ENCODE data around the gene SPNS1. TPM values are rescaled to one million over a fixed set of nuclear protein-coding genes. Genes with fewer than 3 reads are reported as not detected.
"Not testable (repeated sequence)": the region's sequence is repeated elsewhere in the genome, so short reads cannot be mapped to it uniquely, and the experiment has no call there.

Gene SPNS1
- total and polyA plus RNA-seq, 2 donors = 16.1 to 37.1 TPM

DNA sequence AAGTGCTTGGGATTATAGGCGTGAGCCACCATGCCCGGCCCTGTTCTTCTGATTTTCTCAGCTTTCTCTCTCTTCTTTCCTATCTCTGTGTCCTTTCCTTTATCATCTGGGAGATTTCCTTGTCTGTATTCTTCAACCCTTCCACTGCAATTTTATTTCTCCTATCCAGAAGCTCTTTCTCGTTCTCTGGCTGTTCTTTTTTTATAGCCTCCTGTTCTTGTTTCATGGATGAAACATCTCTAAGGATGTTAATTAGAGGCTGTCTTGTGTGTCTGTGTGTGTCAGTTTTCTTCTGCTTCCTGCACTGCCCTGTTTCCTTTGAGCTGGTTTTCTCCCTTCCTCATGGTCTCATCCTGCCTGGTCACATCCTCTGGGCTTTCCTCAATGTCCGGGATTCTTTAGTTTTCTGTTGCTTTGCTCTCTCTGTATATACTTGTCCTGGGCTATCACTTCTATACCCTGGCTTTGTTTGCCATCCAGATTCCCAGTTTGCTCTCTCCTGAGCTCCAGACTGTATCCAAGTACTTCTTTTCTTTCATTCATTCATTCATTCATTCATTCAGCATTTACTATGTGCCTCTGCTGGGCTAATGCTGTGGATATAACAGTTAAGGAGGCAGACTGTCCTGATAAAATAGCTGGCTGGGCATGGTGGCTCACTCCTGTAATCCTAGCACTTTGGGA, 12.7 kb downstream of the SPNS1 start:
- 92% methylated on average over 4 of the region's 4 CpGs for WGBS

DNA sequence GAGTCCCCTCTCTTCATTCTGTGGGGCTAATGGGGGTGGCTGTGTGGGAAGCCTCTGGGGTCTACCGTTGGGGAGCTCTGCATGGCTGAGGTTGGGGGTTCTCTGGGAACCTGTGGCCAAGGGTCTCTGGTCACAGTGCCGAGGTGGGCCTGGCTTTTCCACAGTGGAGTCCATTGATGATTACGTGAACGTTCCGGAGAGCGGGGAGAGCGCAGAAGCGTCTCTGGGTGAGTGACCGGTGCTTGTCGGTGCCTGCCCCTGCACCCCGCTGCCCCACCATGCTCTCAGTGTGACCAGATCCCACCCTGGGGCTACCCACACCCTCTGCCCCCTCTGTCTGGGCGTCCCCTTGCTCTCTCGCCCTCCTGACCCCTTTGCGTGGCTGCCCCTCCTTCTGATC, 14.8 kb downstream of the SPNS1 start:
- WGBS = 92% methylated on average over 14 of the region's 14 CpGs
- no peak for DNase-seq (ENCODE audit: extremely low spot score)
- no peak overlapping the region for H3K27ac ChIP-seq (ENCODE audit: low read depth)
- no peaks in the 10 kb centered on the region for H3K4me1 ChIP-seq (ENCODE audit: insufficient read depth)
- H3K36me3 ChIP-seq (ENCODE audit: insufficient read depth) = no peaks in the 10 kb centered on the region
- H3K4me3 ChIP-seq (ENCODE audit: low read depth, low read length) = no peak overlapping the region

More for the DNA sequence above, 12.7 kb downstream of the SPNS1 start:
- Histone ChIP-seq H3K4me1 (ENCODE audit: insufficient read depth) (no peaks in the 10 kb centered on the region), H3K27ac (ENCODE audit: low read depth) (no peak overlapping the region), H3K4me3 (ENCODE audit: low read depth, low read length) (no peak overlapping the region), H3K36me3 (ENCODE audit: insufficient read depth) (peaks cover 5% of the 10 kb centered on the region)
- DNase-seq (ENCODE audit: extremely low spot score) = no peak

DNA sequence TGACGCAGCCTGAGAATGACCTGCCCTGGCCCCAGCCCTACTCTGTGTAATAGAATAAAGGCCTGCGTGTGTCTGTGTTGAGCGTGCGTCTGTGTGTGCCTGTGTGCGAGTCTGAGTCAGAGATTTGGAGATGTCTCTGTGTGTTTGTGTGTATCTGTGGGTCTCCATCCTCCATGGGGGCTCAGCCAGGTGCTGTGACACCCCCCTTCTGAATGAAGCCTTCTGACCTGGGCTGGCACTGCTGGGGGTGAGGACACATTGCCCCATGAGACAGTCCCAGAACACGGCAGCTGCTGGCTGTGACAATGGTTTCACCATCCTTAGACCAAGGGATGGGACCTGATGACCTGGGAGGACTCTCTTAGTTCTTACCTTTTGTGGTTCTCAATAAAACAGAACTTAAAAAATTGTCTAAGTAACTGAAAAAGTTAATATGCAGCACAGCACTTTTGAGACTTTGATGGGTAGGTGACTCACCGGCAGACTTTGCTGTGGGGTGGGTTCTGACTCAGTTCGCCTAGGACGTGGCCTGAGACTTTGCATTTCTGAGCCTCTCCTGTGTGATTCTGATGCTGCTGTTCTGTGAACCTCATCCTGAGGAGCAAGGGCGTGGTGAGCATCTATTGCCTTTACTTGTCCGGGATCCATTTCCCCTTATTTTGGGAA, 15.9 kb downstream of the SPNS1 start:
- DNase-seq (ENCODE audit: extremely low spot score) = no peak
- Histone ChIP-seq H3K27ac (ENCODE audit: low read depth) (no peak overlapping the region), H3K4me1 (ENCODE audit: insufficient read depth) (no peaks in the 10 kb centered on the region), H3K36me3 (ENCODE audit: insufficient read depth) (no peaks in the 10 kb centered on the region), H3K4me3 (ENCODE audit: low read depth, low read length) (no peak overlapping the region)
- 88% methylated on average over 11 of the region's 11 CpGs for WGBS

DNA sequence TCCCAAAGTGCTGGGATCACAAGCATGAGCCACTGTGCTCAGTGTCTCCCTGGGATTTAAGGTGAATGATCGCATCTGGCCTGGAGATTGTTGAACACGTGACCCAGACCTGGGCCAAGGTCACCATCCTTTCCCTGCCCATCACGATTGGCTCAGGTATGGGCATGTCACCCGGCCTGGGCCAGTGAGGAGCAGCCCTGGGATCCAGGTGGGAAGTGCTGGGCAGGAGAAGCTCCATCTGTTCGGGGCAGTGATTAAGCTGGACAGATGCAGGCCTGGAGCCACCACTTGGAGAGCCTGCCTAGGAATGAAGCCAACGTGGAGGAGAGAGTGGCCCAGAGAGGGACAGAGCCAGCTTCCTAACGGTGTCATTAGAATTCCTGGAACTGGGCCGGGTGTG, 17.1 kb downstream of the SPNS1 start:
- H3K36me3 ChIP-seq (ENCODE audit: insufficient read depth) = no peaks in the 10 kb centered on the region
- no peak for DNase-seq (ENCODE audit: extremely low spot score)
- H3K4me1 ChIP-seq (ENCODE audit: insufficient read depth) = no peaks in the 10 kb centered on the region
- 69% methylated on average over 8 of the region's 8 CpGs for WGBS
- H3K27ac ChIP-seq (ENCODE audit: low read depth) = no peak overlapping the region
- no peak overlapping the region for H3K4me3 ChIP-seq (ENCODE audit: low read depth, low read length)

DNA sequence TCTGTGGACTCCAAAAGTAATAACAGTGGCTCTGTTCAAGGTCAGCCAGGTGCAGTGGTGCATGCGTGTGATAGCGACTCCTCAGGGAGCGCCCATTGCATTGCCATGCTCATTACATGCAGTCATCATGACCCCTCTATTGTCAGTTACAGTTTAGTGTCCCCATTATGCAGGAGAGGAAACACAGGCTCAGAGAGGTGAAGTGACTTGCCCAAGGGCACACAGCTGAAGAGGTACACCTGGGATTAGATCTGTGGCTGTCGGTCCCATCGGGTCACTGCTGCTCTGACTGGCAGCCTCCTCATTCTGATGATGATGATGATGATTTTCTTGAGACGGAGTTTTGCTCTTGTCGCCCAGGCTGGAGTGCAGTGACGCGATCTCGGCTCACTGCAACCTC, 17.9 kb downstream of the SPNS1 start:
- Histone ChIP-seq H3K27ac (ENCODE audit: low read depth) (no peak overlapping the region), H3K4me3 (ENCODE audit: low read depth, low read length) (no peak overlapping the region), H3K4me1 (ENCODE audit: insufficient read depth) (no peaks in the 10 kb centered on the region), H3K36me3 (ENCODE audit: insufficient read depth) (no peaks in the 10 kb centered on the region)
- no peak for DNase-seq (ENCODE audit: extremely low spot score)
- 94% methylated on average over 10 of the region's 10 CpGs for WGBS

DNA sequence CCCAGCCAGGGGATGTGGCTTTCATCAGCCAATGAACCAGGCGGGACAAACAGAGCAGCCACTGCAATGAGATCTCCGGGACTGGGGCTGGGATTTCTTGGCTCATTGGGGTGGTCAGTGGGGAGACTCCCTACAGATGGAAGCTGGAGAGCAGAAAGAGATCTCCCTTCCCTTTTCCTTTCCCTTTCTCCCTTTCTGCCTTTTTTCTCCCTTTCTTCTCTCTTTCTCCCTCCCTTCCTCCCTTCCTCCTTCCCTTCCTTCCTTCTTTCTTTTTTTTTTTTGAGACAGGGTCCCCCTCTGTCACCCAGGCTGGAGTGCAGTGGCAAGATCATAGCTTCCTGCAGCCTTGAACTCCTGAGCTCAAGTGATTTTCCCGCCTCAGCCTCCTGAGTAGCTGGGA, 24.3 kb downstream of the SPNS1 start:
- H3K4me1 ChIP-seq (ENCODE audit: insufficient read depth) = no peaks in the 10 kb centered on the region
- WGBS = 72% methylated on average over 3 of the region's 3 CpGs
- no peak for DNase-seq (ENCODE audit: extremely low spot score)

DNA sequence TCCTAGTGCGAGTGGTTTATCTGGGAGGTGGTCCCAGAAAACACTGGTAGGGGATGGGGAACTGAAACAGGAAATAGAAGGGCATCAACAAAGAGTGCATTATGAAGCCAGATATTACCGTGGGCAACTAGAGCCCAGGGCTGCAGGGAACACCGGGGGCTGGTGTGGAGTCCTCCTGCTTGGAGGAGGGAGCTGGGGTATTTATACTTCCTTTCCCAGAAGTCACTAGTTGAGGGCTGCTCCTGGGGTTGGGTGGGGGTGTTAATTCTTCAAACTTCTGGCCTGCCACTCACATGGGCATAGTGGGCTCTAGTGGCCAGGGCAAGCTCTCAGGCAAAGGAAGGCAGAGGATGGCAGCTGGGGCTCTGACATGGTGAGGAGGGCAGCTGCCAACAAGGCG, 25.0 kb downstream of the SPNS1 start:
- H3K4me3 ChIP-seq (ENCODE audit: low read depth, low read length) = no peak overlapping the region
- H3K36me3 ChIP-seq (ENCODE audit: insufficient read depth) = no peaks in the 10 kb centered on the region
- DNase-seq (ENCODE audit: extremely low spot score) = no peak
- no peaks in the 10 kb centered on the region for H3K4me1 ChIP-seq (ENCODE audit: insufficient read depth)
- H3K27ac ChIP-seq (ENCODE audit: low read depth) = no peak overlapping the region
- WGBS = 78% methylated on average over 4 of the region's 4 CpGs

More for the DNA sequence above, 24.3 kb downstream of the SPNS1 start:
- Histone ChIP-seq H3K36me3 (ENCODE audit: insufficient read depth) (no peaks in the 10 kb centered on the region), H3K4me3 (ENCODE audit: low read depth, low read length) (no peak overlapping the region), H3K27ac (ENCODE audit: low read depth) (no peak overlapping the region)

DNA sequence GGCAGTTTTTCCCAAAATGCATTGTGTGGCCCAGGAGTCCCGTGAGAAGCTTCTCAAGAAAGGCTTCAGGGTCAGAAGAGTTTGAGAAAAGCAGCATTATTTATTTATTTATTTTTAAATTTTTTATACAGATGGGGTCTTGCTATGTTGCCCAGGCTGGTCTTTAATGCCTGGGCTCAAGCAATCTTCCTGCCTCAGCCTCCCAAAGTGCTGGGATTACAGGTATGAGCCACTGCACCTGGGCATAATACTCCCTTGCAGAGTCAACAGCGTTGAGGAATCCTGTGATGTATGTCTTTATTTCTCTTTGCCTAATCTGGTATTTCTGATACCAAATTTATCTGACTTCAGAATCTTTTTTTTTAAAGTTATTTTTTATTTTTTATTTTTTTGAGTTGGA, 25.4 kb downstream of the SPNS1 start:
- Histone ChIP-seq H3K4me1 (ENCODE audit: insufficient read depth) (no peaks in the 10 kb centered on the region), H3K36me3 (ENCODE audit: insufficient read depth) (no peaks in the 10 kb centered on the region), H3K4me3 (ENCODE audit: low read depth, low read length) (no peak overlapping the region), H3K27ac (ENCODE audit: low read depth) (no peak overlapping the region)
- WGBS = 81% methylated on average over 2 of the region's 2 CpGs
- DNase-seq (ENCODE audit: extremely low spot score) = no peak

DNA sequence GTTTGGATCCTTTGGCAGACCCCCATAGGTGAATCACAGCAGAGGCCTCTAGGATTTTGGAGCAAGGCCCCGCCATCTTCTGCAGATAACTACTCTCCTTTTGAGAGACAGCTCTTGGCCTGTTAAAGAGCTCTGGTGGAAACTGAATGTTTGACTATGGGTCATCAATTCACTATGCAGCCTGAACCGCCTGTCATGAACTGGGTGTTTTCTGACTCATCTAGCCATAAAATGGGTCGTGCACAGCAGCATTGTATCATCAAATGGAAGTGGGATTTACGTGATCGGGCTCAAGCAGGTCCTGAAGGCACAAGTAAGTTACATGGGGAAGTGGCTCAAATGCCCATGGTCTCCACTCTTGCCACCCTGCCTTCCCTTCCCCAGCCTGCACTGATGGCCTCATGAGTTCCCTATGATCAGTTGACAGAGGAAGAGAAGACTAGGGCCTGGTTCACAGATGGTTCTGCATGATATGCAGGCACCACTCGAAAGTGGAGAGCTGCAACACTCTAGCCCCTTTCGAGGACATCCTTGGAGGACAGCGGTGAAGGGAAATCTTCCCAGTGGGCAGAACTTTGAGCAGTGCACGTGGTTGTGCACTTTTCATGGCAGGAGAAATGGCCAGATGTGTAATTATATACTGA, 30.0 kb downstream of the SPNS1 start:
- H3K36me3 ChIP-seq (ENCODE audit: insufficient read depth); H3K4me1 ChIP-seq (ENCODE audit: insufficient read depth); H3K4me3 ChIP-seq (ENCODE audit: low read depth, low read length); DNase-seq (ENCODE audit: extremely low spot score); H3K27ac ChIP-seq (ENCODE audit: low read depth): not testable (repeated sequence)
- WGBS = 70% methylated on average over 9 of the region's 9 CpGs

DNA sequence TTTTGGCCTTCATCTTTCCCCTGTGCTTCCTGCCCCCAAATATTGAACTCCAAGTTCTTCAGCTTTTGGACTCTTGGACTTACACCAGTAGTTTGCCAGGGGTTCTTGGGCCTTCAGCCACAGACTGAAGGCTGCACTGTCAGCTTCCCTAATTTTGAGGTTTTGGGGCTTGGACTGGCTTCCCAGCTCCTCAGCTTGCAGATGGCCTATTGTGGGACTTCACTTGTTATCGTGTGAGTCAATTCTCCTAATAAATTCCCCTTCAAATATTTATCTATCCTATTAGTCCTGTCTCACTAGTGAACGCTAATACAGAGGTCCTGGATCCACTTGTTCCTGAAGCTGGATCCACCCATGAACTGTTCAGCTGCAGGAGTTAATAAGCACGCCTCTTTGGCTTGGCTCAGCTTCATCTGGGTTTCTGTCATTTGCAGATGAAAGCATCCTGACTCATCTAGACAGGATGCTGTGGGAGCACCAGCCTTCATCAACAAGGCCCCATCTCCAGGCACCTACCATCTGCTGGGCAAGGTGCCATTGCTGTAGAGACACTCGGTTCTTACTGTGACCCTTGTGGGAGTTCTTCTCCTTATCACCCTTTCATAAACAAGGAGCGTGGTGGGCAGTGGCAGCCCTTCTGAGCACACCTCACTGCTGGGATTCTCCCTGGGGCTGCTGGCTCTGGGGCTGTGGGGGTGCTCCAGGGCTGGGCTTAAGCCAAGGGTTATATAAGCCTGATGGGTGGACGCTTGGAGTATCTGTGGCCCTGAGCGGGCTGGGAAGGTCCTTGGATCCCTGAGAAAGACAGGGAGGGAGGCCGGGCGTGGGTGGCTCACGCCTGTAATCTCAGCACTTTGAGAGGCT, 33.4 kb downstream of the SPNS1 start:
- Histone ChIP-seq H3K36me3 (ENCODE audit: insufficient read depth) (no peaks in the 10 kb centered on the region), H3K27ac (ENCODE audit: low read depth) (no peak overlapping the region), H3K4me3 (ENCODE audit: low read depth, low read length) (no peak overlapping the region), H3K4me1 (ENCODE audit: insufficient read depth) (no peaks in the 10 kb centered on the region)
- 58% methylated on average over 10 of the region's 10 CpGs for WGBS
- no peak for DNase-seq (ENCODE audit: extremely low spot score)

DNA sequence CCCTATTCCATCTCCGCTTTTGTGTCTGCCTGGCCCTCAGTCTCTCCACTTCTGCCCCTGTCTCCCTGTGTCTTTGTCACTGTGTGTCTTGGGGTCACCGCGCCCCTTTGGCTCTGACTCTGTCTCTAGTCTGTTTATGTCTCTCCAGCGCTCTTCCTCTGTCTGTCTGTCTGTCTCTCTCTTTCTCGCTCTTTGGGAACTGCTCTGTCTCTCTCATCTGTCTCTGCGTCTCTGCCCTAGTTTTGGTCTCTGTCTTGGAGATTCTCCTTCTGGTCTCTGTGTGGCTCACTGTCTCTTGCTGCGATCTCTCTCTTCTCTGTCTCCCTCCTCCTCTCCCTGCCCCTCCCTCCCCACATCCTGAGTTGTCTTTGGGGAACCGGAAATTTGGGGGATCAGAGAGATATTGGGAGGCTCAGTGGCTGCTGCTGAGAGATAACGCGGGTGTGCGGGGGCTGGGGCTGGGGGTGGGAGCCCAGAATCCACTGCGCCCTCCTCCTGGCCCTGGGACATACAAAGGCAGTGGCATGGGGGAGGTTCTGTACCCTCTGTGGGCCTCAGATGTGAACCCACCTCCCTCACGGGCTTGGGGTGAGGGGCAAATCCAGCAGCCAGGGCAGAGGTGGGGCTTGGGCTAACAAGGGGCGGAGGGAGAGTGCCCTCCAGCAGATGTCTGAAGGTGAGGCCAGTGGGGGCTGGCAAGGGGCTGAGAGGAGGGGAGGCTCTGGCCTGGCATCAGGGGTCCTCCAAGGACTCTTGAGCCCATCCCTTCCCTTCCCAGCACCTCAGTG, 34.7 kb downstream of the SPNS1 start:
- 56% methylated on average over 14 of the region's 14 CpGs for WGBS
- Histone ChIP-seq H3K27ac (ENCODE audit: low read depth) (no peak overlapping the region), H3K4me1 (ENCODE audit: insufficient read depth) (no peaks in the 10 kb centered on the region), H3K36me3 (ENCODE audit: insufficient read depth) (no peaks in the 10 kb centered on the region), H3K4me3 (ENCODE audit: low read depth, low read length) (no peak overlapping the region)
- DNase-seq (ENCODE audit: extremely low spot score) = no peak

DNA sequence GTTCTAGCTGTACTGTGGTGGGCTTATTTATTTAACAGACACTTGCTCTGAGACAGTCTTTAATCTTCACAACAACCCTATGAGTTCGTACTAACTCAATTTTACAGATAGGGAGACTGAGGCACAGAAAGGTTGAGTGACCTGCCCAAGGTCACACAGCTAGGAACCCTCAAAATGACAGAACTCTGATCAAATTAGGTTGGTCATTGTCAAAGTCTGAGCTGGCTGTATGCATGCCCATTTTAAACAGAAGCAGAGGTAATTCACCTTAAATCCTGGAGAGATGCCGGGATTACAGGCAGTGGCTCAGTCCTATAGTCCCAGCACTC, 35.2 kb downstream of the SPNS1 start:
- 86% methylated on average over 2 of the region's 2 CpGs for WGBS
- DNase-seq (ENCODE audit: extremely low spot score) = no peak
- H3K4me1 ChIP-seq (ENCODE audit: insufficient read depth) = no peaks in the 10 kb centered on the region
- no peak overlapping the region for H3K4me3 ChIP-seq (ENCODE audit: low read depth, low read length)
- H3K27ac ChIP-seq (ENCODE audit: low read depth) = no peak overlapping the region
- H3K36me3 ChIP-seq (ENCODE audit: insufficient read depth) = no peaks in the 10 kb centered on the region

DNA sequence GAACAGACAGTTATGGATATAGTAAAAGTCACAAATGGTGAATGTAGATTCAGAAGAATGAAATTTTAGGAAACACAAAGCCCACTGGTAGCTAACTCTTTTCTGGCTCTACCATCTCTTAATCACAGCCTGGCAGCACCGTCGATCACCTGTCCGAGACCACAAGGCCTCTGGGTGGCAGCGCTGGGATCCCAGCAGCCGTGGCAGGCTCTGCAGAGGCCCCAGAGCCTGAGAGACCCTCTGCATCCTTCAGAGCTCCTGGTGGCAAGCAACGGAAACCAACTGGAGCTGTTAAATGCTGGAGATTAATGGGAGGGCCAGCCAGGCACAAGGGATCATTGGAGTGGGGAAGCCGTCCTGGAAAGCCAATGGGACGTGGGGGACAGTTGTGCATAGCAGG, 36.5 kb downstream of the SPNS1 start:
- Histone ChIP-seq H3K36me3 (ENCODE audit: insufficient read depth) (no peaks in the 10 kb centered on the region), H3K27ac (ENCODE audit: low read depth) (no peak overlapping the region), H3K4me1 (ENCODE audit: insufficient read depth) (no peaks in the 10 kb centered on the region), H3K4me3 (ENCODE audit: low read depth, low read length) (no peak overlapping the region)
- 49% methylated on average over 8 of the region's 8 CpGs for WGBS
- DNase-seq (ENCODE audit: extremely low spot score) = no peak
